H1 (cell line): ENCODE measurements around the gene PAEP. TPM values are rescaled to one million over a fixed set of nuclear protein-coding genes. Genes with fewer than 3 reads are reported as not detected.

Experiments
- CTCF ChIA-PET: fragments of 300-600 bp; sonication (Branson Sonifier 250); formaldehyde crosslinking; loops from one replicate; lab custom pipeline; 2021; ENCODE audit not compliant: partially characterized antibody; lab: Charles Lee
- POLR2A ChIA-PET: fragments of 300-600 bp; sonication (Branson Sonifier 250); formaldehyde crosslinking; loops from one replicate; lab custom pipeline; 2021; ENCODE audit warnings: inconsistent platforms; ENCODE audit not compliant: partially characterized antibody; lab: Charles Lee
- DNase-seq, 2 experiments: peaks; one replicate each; pipeline versions ENCODE4 v3.0.0 to v3.0.0-alpha.2; 2010 to 2022; ENCODE audit warnings: low spot score in 2 of 2, low read depth in 1 of 2, mixed read lengths in 1 of 2
- FAIRE-seq: peaks from 2 replicates; lab custom pipeline; 2011; peaks lifted over from hg19 to GRCh38; lab: Jason Lieb, UNC
- H2AFZ ChIP-seq: 2 replicates; pipeline ENCODE4 v1.8.1; 2012; ENCODE audit warnings: low read length, inconsistent platforms
- H2AK5ac ChIP-seq: 2 replicates; pipeline ENCODE4 v1.6.1; 2013; ENCODE audit warnings: low read depth, low read length
- H2BK120ac ChIP-seq: replicated peaks from 2 replicates; pipeline ENCODE3; 2013; ENCODE audit warnings: low read depth, low read length, inconsistent platforms
- H2BK12ac ChIP-seq: 2 replicates; pipeline ENCODE4 v1.6.1; 2013; ENCODE audit warnings: low read depth, low read length
- H2BK15ac ChIP-seq: 2 replicates; pipeline ENCODE4 v1.6.1; 2013; ENCODE audit warnings: low read length
- H2BK20ac ChIP-seq: 2 replicates; pipeline ENCODE4 v1.6.1; 2013; ENCODE audit warnings: low read length
- H2BK5ac ChIP-seq: 2 replicates; pipeline ENCODE4 v1.6.1; 2013; ENCODE audit warnings: low read depth, low read length
- H3K14ac ChIP-seq: 2 replicates; pipeline ENCODE4 v1.6.1; 2013; ENCODE audit warnings: inconsistent platforms; ENCODE audit not compliant: insufficient read length
- H3K18ac ChIP-seq: 2 replicates; pipeline ENCODE4 v1.6.1; 2013; ENCODE audit warnings: low read length; ENCODE audit errors: extremely low read depth
- H3K23ac ChIP-seq: 2 replicates; pipeline ENCODE4 v1.6.1; 2013; ENCODE audit warnings: inconsistent platforms; ENCODE audit not compliant: insufficient read length
- H3K23me2 ChIP-seq: 2 replicates; pipeline ENCODE4 v1.6.1; 2013; ENCODE audit warnings: low read depth, low read length
- H3K27ac ChIP-seq: 2 replicates; pipeline ENCODE4 v1.6.1; 2011; ENCODE audit warnings: low read depth, low read length, inconsistent platforms
- H3K27me3 ChIP-seq, 4 experiments: replicated peaks in 1 of 4; 1 replicate in 1 of 4; 2 replicates in 3 of 4; pipeline versions ENCODE4 v1.6.1 to v1.8.1; 2011 to 2013; ENCODE audit warnings: low read length in 3 of 4, mild to moderate bottlenecking in 3 of 4, inconsistent platforms in 2 of 4, mixed read lengths in 2 of 4, moderate library complexity in 1 of 4; ENCODE audit not compliant: control insufficient read depth in 3 of 4, insufficient read depth in 3 of 4; ENCODE audit errors: extremely low read depth in 1 of 4
- H3K36me3 ChIP-seq, 4 experiments: 2 replicates each; pipeline versions ENCODE4 v1.6.1 to v1.8.1; 2011 to 2013; ENCODE audit warnings: mild to moderate bottlenecking in 4 of 4, low read length in 3 of 4, moderate library complexity in 2 of 4, control low read depth in 1 of 4, inconsistent platforms in 1 of 4; ENCODE audit not compliant: insufficient read depth in 4 of 4, control insufficient read depth in 2 of 4
- H3K4ac ChIP-seq: replicated peaks from 2 replicates; pipeline ENCODE3; 2013; ENCODE audit warnings: low read length, low read depth, mixed read lengths, inconsistent platforms; ENCODE audit not compliant: insufficient read length
- H3K4me1 ChIP-seq, 4 experiments: replicated peaks in 1 of 4; 1 replicate in 1 of 4; 2 replicates in 3 of 4; pipeline versions ENCODE4 v1.6.1 to v1.8.1; 2011 to 2013; ENCODE audit warnings: low read length in 3 of 4, inconsistent platforms in 2 of 4, mixed read lengths in 1 of 4; ENCODE audit not compliant: insufficient read depth in 4 of 4, control insufficient read depth in 3 of 4
- H3K4me2 ChIP-seq, 2 experiments: 2 replicates each; pipeline versions ENCODE4 v1.6.1 to v1.8.1; 2011 to 2013; ENCODE audit warnings: low read depth in 2 of 2, low read length in 2 of 2, control low read depth in 1 of 2, inconsistent platforms in 1 of 2, mild to moderate bottlenecking in 1 of 2; ENCODE audit not compliant: insufficient read depth in 1 of 2
- H3K4me3 ChIP-seq, 4 experiments: fragments of 200-600, 300-600 bp in 1 of 4; sonication (generic), shearing (Covaris generic), sonication (Bioruptor Twin) in 1 of 4; 2 replicates each; pipeline versions ENCODE4 v1.5.1 to v1.8.1; 2011 to 2016; ENCODE audit warnings: low read length in 4 of 4, low read depth in 3 of 4, control low read depth in 2 of 4, inconsistent platforms in 2 of 4, mild to moderate bottlenecking in 2 of 4, mixed read lengths in 1 of 4, moderate library complexity in 1 of 4; ENCODE audit not compliant: insufficient read depth in 2 of 4; ENCODE audit errors: extremely low read depth in 1 of 4
- H3K56ac ChIP-seq: replicated peaks from 2 replicates; pipeline ENCODE3; 2013; ENCODE audit warnings: low read depth, mild to moderate bottlenecking, mixed read lengths, low read length, inconsistent platforms; ENCODE audit not compliant: insufficient read length
- H3K79me1 ChIP-seq: 2 replicates; pipeline ENCODE4 v1.6.1; 2013; ENCODE audit warnings: low read depth, low read length, control low read depth
- H3K79me2 ChIP-seq, 2 experiments: 2 replicates each; pipeline versions ENCODE4 v1.6.1 to v1.8.1; 2012 to 2013; ENCODE audit warnings: low read length in 2 of 2, mild to moderate bottlenecking in 2 of 2, inconsistent platforms in 1 of 2; ENCODE audit not compliant: insufficient read depth in 2 of 2, control insufficient read depth in 1 of 2
- H3K9ac ChIP-seq, 4 experiments: replicated peaks in 1 of 4; 1 replicate in 1 of 4; 2 replicates in 3 of 4; pipeline versions ENCODE4 v1.6.1 to v1.8.1; 2011 to 2013; ENCODE audit warnings: low read depth in 3 of 4, low read length in 3 of 4, control low read depth in 2 of 4, mild to moderate bottlenecking in 2 of 4, moderate library complexity in 2 of 4, inconsistent platforms in 1 of 4; ENCODE audit errors: extremely low read depth in 1 of 4
- H3K9me3 ChIP-seq, 2 experiments: 2 replicates each; pipeline versions ENCODE4 v1.6.1 to v1.8.1; 2012 to 2013; ENCODE audit warnings: mild to moderate bottlenecking in 2 of 2, moderate library complexity in 2 of 2, control low read depth in 1 of 2, inconsistent platforms in 1 of 2, low read depth in 1 of 2, low read length in 1 of 2, mixed read lengths in 1 of 2; ENCODE audit not compliant: insufficient read depth in 2 of 2
- H4K20me1 ChIP-seq, 2 experiments: replicated peaks in 1 of 2; 2 replicates each; pipeline versions ENCODE3 to v1.8.1; 2011 to 2013; ENCODE audit warnings: inconsistent platforms in 2 of 2, low read length in 2 of 2, mild to moderate bottlenecking in 1 of 2; ENCODE audit not compliant: insufficient read depth in 2 of 2, control insufficient read depth in 1 of 2
- H4K5ac ChIP-seq: 2 replicates; pipeline ENCODE4 v1.6.1; 2013; ENCODE audit warnings: low read length, low read depth, mixed read lengths, inconsistent platforms; ENCODE audit not compliant: insufficient read length
- H4K8ac ChIP-seq: 2 replicates; pipeline ENCODE4 v1.8.0; 2013; ENCODE audit warnings: mild to moderate bottlenecking, moderate library complexity, low read length, inconsistent platforms; ENCODE audit not compliant: insufficient read depth; ENCODE audit errors: extremely low read depth
- H4K91ac ChIP-seq: replicated peaks from 2 replicates; pipeline ENCODE3; 2013; ENCODE audit warnings: low read length, mixed read lengths, inconsistent platforms; ENCODE audit not compliant: insufficient read length
- ASH2L ChIP-seq: fragments of 200-600, 300-600 bp; sonication (generic); IDR thresholded peaks from one replicate; pipeline ENCODE4 v1.7.1; 2017; ENCODE audit warnings: low read length
- BACH1 ChIP-seq: IDR thresholded peaks from 2 replicates; pipeline ENCODE4 v1.6.1; 2012; ENCODE audit warnings: low read length, improper control_type of control experiment
- CEBPB ChIP-seq: IDR thresholded peaks from 2 replicates; pipeline ENCODE4 v1.6.1; 2012; ENCODE audit warnings: low read depth, low read length
- CTBP2 ChIP-seq: IDR thresholded peaks from 2 replicates; pipeline ENCODE4 v1.7.0; 2011; ENCODE audit warnings: borderline replicate concordance, mild to moderate bottlenecking, moderate library complexity, mixed read lengths, low read length; ENCODE audit not compliant: insufficient read depth, insufficient read length
- EGR1 ChIP-seq: IDR thresholded peaks from 2 replicates; pipeline ENCODE4 v1.6.1; 2011; ENCODE audit warnings: low read depth, low read length, borderline replicate concordance
- KDM1A ChIP-seq: fragments of 200-600, 300-600 bp; sonication (generic); IDR thresholded peaks from 2 replicates; pipeline ENCODE4 v1.7.1; 2016; ENCODE audit warnings: mild to moderate bottlenecking, low read length, borderline replicate concordance
- KDM4A ChIP-seq: IDR thresholded peaks from one replicate; pipeline ENCODE4 v1.7.1; 2012; ENCODE audit warnings: low read depth, mild to moderate bottlenecking, moderate library complexity, low read length, inconsistent platforms; ENCODE audit not compliant: severe bottlenecking
- KDM5A ChIP-seq: fragments of 200-600 bp; IDR thresholded peaks from 2 replicates; pipeline ENCODE4 v1.7.1; 2012; ENCODE audit warnings: mild to moderate bottlenecking, low read length, inconsistent platforms, mixed read lengths
- MAX ChIP-seq: IDR thresholded peaks from 2 replicates; pipeline ENCODE4 v1.6.1; 2012; ENCODE audit warnings: inconsistent platforms
- SP1 ChIP-seq: IDR thresholded peaks from 2 replicates; pipeline ENCODE4 v1.6.1; 2011; ENCODE audit warnings: low read depth, low read length
- WGBS, 2 experiments: shearing (Covaris generic) in 1 of 2; methylation state at CpG; one replicate each; pipeline versions ENCODE4 v1.1.6 to v1.1.7; 2013 to 2015; ENCODE audit warnings: low lambda C conversion rate in 2 of 2, mixed read lengths in 2 of 2, inconsistent platforms in 1 of 2, low coverage in 1 of 2, missing lambda C conversion rate in 1 of 2; ENCODE audit not compliant: insufficient replicate concordance in 2 of 2, insufficient coverage in 1 of 2, insufficient read length in 1 of 2; ENCODE audit errors: extremely low coverage in 1 of 2, missing lambda C conversion rate in 1 of 2; 5-methylcytosine and 5-hydroxymethylcytosine counted together
- polyA plus RNA-seq, 7 experiments: library from polyadenylated mRNA; depleted of rRNA in 3 of 7; stranded (reverse) in 5 of 7; unstranded in 2 of 7; fragments of >200 nt in 5 of 7; fragments of 200-250 nt in 2 of 7; gene quantifications; 1 replicate in 5 of 7; 2 replicates in 1 of 7; 4 replicates in 1 of 7; pipeline versions ENCODE4 v1.2.1 to v1.2.3, GENCODE V29; 2011 to 2013; ENCODE audit warnings: missing spikeins in 2 of 7, mixed read lengths in 2 of 7
- total RNA-seq: library from RNA; stranded (reverse); fragmentation: NEBNext Ultra II Directional; extraction: Animal tissue kit (Norgen Biotek cat#: 25700); gene quantifications from 2 replicates; pipeline ENCODE4 v1.2.1, GENCODE V29; 2021

PAEP gene
- total and polyA plus RNA-seq, 2 of the 8 experiments (the other 6 are each of a cell fraction or from before 2014, with no cell fraction given): not detected

- no peak overlapping the region for H3K56ac ChIP-seq
- no peaks in the 10 kb centered on the region; a peak in 1 of 7 replicates for H3K27me3 ChIP-seq
- H2BK5ac ChIP-seq: no peak overlapping the region
- no peak overlapping the region for H3K23ac ChIP-seq
- no peak overlapping the region for H2BK120ac ChIP-seq
- TF ChIP-seq CTBP2 (no peak), EGR1 (no peak), SP1 (no peak), MAX (no peak), KDM1A (no peak), KDM5A (no peak), ASH2L (no peak), BACH1 (no peak), KDM4A (no peak), CEBPB (no peak)
- no peak overlapping the region for H2BK20ac ChIP-seq
- no peak overlapping the region for H2AFZ ChIP-seq
- no peak overlapping the region for H3K27ac ChIP-seq
- H3K79me2 ChIP-seq: no peaks in the 10 kb centered on the region
- H3K4me1 ChIP-seq: peaks cover 0 to 3% (median 0%) of the 10 kb centered on the region in 4 experiments; a peak in 2 of 7 replicates
- DNase-seq (no peak), FAIRE-seq (no peak)
- POLR2A ChIA-PET: no interaction called here
- no peaks in the 10 kb centered on the region; the same call in 1 of the 2 replicates for H3K23me2 ChIP-seq
- H3K4me2 ChIP-seq: no peak overlapping the region
- CTCF ChIA-PET: interaction anchor here (0.8 to 1.1 kb wide), 4 partner anchors 10 to 118 kb away, joined by 3 to 4 read pairs (median 3); no protein-coding TSS in a partner anchor
- H2AK5ac ChIP-seq: no peak overlapping the region
- no peaks in the 10 kb centered on the region for H3K79me1 ChIP-seq
- no peak overlapping the region for H3K18ac ChIP-seq
- no peaks in the 10 kb centered on the region for H4K20me1 ChIP-seq
- H4K5ac ChIP-seq: no peak overlapping the region
- H4K8ac ChIP-seq: no peak overlapping the region
- no peak overlapping the region for H3K14ac ChIP-seq
- H4K91ac ChIP-seq: no peak overlapping the region
- 88% methylated on average over 4 of the region's 4 CpGs; no CpG with 5 or more reads in 1 of the 2 experiments for WGBS, 2 experiments
- H3K36me3 ChIP-seq: no peaks in the 10 kb centered on the region
- no peak overlapping the region for H2BK12ac ChIP-seq
- no peak overlapping the region for H3K4me3 ChIP-seq
- H3K9ac ChIP-seq: no peak overlapping the region
- no peak overlapping the region for H3K4ac ChIP-seq
- no peak overlapping the region for H2BK15ac ChIP-seq
- H3K9me3 ChIP-seq: no peaks in the 10 kb centered on the region
These were observed 6.8 kb upstream of the PAEP start for GRCh38 chr9:135554718-135555117.
